ENCODE measurements around the gene SELENON. TPM values are rescaled to one million over a fixed set of nuclear protein-coding genes. Genes with fewer than 3 reads are reported as not detected.

SELENON gene
- total RNA-seq, 6 experiments from 2014 or later, result 48.1 to 64.5 (median 58.8) TPM

GRCh38 chr1:25802915-25803314, 2.9 kb downstream of the SELENON start:
- H3K9me3 Mint-ChIP-seq, result no peaks in the 10 kb centered on the region
- H3K4me1 Mint-ChIP-seq (ENCODE audit: low read depth), result peaks cover 32% of the 10 kb centered on the region
- no peak for TF ChIP-seq CTCF (IDR thresholded peaks at IDR 0.05)
- no peak overlapping the region for H3K4me3 Mint-ChIP-seq
- no peak for DNase-seq
- H3K27me3 Mint-ChIP-seq (ENCODE audit: insufficient read depth), result peaks cover 2% of the 10 kb centered on the region
- no peak overlapping the region for H3K27ac Mint-ChIP-seq
- no peaks in the 10 kb centered on the region; the same call in 1 of the 2 replicates for H3K36me3 Mint-ChIP-seq (ENCODE audit: low read depth)

- H3K36me3 Mint-ChIP-seq (ENCODE audit: low read depth), result no peaks in the 10 kb centered on the region; the same call in 1 of the 2 replicates
- H3K9me3 Mint-ChIP-seq, result no peaks in the 10 kb centered on the region
- peaks cover 2% of the 10 kb centered on the region for H3K27me3 Mint-ChIP-seq (ENCODE audit: insufficient read depth)
- no peak for TF ChIP-seq CTCF (IDR thresholded peaks at IDR 0.05)
- no peak for DNase-seq
- H3K4me1 Mint-ChIP-seq (ENCODE audit: low read depth), result peaks cover 32% of the 10 kb centered on the region
- no peak overlapping the region for H3K4me3 Mint-ChIP-seq
- H3K27ac Mint-ChIP-seq, result no peak overlapping the region
Observed at GRCh38 chr1:25803368-25803767, 3.4 kb downstream of the SELENON start.

GRCh38 chr1:25804244-25804963, 4.4 kb downstream of the SELENON start:
- no peak for DNase-seq

GRCh38 chr1:25804964-25805862, 5.2 kb downstream of the SELENON start:
- Mint-ChIP-seq H3K27me3 (ENCODE audit: insufficient read depth) (peaks cover 2% of the 10 kb centered on the region), H3K27ac (no peak overlapping the region), H3K9me3 (no peaks in the 10 kb centered on the region), H3K4me3 (no peak overlapping the region), H3K4me1 (ENCODE audit: low read depth) (peaks cover 32% of the 10 kb centered on the region), H3K36me3 (ENCODE audit: low read depth) (no peaks in the 10 kb centered on the region; the same call in 1 of the 2 replicates)
- TF ChIP-seq CTCF (IDR thresholded peaks at IDR 0.05), result 0 out of 2 replicates have a peak, but pooled peaks have one; percentile 7
- DNase-seq, result no peak

More at GRCh38 chr1:25804244-25804963, 4.4 kb downstream of the SELENON start:
- H3K27ac Mint-ChIP-seq, result no peak overlapping the region
- H3K36me3 Mint-ChIP-seq (ENCODE audit: low read depth), result no peaks in the 10 kb centered on the region; the same call in 1 of the 2 replicates
- no peak overlapping the region for H3K4me3 Mint-ChIP-seq
- no peak for TF ChIP-seq CTCF (IDR thresholded peaks at IDR 0.05)
- no peaks in the 10 kb centered on the region for H3K9me3 Mint-ChIP-seq
- H3K4me1 Mint-ChIP-seq (ENCODE audit: low read depth), result peaks cover 32% of the 10 kb centered on the region
- peaks cover 2% of the 10 kb centered on the region for H3K27me3 Mint-ChIP-seq (ENCODE audit: insufficient read depth)

- DNase-seq, result no peak
- Mint-ChIP-seq H3K4me3 (no peak overlapping the region), H3K27me3 (ENCODE audit: insufficient read depth) (no peaks in the 10 kb centered on the region; the same call in none of the 2 replicates), H3K4me1 (ENCODE audit: low read depth) (peaks cover 27% of the 10 kb centered on the region), H3K9me3 (no peaks in the 10 kb centered on the region), H3K27ac (no peak overlapping the region; the same call in 1 of the 2 replicates), H3K36me3 (ENCODE audit: low read depth) (no peaks in the 10 kb centered on the region; the same call in 1 of the 2 replicates)
- TF ChIP-seq CTCF (IDR thresholded peaks at IDR 0.05), result no peak
Observed at GRCh38 chr1:25805863-25806225, 5.9 kb downstream of the SELENON start.

Data from HFFc6 (cell line).